GM19395 (cell line): Measurements from ENCODE around the gene PROM2.
"Not testable (repeated sequence)": the region's sequence is repeated elsewhere in the genome, so short reads cannot be mapped to it uniquely, and the experiment has no call there.

Experiments
- ATAC-seq: cut with Tn5 transposase; IDR thresholded peaks from one replicate; pipeline ENCODE4 v1.9.1; 2021; ENCODE audit warnings: mild to moderate bottlenecking, moderate library complexity; ENCODE audit not compliant: unreplicated experiment

The PROM2 gene

DNA sequence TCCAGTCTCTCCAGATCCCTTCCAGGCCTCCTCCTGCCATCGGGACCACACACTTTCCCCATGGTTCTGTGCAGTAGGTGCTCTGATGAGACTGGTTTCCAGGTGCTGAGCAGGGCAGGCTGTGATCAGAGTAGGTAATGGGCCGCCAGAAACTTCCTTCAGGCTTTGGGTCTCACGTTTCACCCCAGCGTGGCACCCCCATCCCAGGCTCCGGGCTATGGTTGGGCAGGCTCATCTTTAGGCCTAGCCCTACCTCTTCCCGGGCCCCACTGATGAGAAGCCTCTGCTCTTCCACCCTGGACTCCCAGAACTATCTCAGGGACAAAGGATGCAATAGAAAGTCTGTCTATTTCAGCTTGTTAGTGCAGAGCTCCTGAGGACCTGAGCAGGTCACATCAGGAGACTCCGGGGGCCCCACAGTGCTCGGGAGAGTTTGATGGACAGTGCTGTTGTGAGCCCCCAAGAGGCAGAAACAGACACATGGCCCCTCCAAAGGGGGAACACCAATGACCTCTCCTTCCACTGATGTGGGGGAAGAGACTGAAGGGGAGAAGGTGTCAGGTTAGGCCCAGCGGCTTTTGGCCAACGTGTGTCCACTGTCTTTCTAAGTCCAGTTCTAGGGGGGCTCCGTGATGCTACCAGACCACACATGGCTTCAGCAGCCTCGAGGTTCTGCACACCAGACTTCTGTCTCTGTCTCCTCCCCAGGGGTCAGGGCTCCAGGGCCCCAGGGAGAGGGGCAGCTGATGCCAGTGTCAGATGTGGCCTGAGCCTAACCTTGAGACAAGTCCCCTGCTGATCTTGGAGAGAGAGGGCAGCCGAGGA lies 5.8 kb upstream of the PROM2 start:
- ATAC-seq: no peak

DNA sequence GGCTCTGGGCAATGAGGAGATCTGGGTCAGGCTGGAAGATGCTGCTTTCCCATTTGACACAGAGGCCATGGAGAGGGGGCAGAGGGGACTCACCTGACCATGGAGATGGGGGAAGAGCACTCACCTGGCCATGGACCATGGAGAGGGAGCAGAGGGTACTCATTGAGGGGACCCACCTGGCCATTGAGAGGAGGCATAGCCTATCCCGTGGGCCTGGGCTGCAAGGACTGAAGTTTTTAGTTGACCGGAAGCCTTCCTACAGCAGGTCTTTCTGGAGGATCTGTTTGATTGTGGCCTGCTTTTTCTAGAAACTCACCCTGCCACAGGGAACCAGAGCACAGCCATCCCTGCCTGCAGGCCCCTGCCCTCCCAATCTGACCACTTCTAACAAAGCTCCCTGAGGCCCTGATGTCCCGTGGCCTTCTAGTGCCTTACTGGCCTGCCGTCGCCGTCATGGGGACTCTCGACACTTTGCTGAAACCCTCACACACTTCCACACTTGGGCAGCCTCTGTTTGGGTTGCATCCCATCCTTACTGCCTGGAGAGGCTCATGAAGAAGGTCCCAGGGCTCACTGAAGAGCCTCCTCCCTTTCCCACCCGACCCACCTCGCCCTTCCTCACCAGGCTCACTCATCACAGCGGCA lies 5.1 kb upstream of the PROM2 start:
- ATAC-seq: no peak

DNA sequence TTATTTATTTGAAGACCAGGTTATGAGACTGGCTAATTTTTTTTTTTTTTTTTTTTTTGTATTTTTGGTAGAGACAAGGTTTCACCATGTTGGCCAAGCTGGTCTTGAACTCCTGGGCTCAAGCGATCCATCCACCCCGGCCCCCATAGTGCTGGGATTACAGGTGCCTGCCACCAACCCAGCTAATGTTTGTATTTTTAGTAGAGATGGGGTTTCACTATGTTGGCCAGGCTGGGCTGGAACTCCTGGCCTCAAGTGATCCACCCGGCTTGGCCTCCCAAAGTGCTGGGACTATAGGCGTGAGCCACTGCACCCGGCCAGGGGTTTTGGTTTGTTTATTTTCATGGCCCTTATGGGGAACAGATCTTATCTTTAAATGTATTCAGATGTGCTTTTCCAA lies 4.5 kb upstream of the PROM2 start:
- ATAC-seq: not testable (repeated sequence)

DNA sequence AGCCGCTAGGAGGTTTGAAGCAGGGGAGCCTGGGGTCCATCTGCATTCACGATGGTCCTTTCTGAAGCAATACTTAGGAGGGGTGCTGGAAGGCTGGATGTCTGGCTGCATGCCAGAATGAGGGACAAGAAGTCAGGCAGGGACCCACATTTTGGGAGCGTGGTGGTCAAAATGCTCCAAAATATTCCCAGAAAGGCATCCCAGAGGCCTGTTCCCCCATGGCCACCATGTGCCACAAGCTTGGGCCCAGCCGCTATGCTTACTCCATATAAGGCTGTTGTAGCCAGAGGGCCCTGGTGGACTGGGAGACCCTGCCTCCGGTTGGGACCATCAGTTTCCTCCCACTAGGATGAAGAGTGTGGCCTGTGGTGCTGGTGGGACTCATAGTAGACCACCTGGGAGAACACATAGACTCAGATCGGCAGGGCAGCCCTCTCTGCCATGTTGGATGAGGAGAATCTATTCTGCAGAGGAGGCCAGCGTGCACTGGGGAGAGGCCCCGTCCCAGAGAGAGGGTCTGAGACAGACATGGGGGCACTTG lies 3.6 kb upstream of the PROM2 start:
- no peak for ATAC-seq

DNA sequence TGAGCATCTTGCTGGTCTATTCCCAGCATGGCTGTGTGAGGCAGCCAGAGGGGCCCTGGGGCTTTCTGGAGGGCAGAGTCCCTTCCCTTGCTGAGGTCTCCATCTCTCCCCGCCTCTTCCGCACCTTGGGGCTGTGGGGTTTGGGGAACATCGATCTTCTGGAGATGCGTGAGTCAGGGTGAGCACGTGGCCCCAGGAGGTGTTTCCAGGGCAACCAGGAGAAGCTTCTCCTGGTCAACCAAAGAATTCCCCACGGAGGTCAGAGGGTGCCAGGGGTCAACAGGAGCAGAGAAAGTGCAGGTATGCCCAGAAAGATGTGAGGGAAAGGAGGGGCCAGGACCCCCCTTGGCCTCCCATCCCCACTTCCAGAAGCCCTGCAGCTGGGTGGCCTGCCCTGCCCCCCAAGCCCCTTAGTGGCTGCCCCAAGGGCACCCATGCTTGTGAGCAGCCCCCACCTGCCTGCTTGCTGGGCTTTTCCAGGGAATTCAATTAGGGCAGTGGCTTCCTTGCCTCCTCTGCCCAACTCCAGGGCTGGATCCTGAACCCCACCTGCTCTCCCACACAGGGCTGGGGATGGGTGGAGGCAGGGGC lies 2.8 kb upstream of the PROM2 start:
- ATAC-seq: no peak

DNA sequence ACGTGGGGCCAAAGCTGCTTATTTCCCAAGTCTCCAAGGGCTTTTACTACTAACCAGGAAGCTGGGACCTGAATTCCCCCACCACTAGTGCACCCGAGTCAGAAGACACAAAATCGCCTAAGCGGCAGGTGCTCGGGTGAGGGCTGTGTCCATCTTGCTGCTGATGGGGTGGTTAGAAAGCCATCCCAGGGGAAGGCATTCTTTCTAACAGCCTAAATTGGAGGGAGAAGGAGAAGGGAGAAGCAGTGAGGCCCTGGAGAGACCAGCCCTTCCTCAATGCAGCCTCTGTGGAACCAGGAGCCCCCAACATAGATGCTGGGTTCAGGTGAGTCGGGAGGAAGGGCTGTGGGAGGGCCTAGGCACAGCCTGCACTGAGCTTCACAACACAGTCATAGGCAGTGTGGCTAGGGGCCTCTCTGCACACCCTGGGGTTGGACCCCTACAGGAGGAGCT lies 1.9 kb upstream of the PROM2 start:
- no peak for ATAC-seq

DNA sequence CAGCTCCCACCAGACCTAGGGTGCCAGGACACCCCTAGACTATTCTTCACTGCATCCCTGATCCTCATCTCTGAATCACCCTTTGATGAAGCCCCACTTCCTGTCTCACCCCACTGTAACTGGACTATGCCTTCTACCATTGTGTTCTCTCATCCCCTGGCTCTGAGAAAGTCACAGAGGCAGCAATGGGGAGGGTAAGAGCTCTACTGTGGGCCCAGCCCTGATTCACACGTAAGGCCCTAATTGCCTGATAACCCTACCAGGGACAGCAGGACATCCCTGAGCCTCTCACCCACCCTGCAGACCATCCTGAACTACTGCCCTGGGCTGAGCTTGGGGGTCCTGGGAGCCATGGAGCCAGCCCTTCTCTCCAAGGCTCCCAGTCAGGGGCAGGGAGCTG lies 1.5 kb upstream of the PROM2 start:
- ATAC-seq: no peak

DNA sequence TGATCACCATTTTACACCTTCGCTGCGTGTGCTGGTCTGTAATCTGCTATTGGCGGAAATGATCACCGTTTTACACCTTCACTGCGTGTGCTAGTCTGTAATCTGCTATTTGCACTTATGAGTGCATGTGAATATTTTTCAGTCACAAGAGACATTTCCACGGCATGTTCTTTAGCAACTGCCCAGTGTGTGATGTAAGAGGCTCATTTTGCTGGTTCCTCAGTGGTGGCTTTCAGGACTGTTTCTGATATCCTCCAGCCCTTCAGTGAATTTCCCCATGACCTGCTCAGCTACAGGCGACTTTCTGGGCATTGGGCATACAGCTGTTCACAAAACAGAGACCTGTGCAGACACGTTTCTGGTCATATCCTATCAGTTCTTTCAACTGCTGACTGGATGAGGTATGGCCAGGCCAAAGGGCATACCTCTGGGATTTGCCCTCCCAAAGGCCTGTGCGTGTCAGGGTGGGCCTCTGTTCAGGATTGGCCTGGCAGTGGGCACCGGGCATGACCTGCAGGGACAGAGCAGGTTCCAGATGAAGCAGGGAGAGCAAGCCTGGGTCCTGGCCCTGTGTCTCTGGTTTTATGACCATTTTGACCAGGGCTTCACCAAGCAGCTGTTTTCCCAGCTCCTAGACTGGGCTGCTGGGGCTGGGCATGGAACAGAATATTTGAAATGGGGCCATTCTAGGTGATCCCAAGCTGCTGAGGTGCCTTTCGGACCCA lies 521 bp upstream of the PROM2 start:
- ATAC-seq: no peak

DNA sequence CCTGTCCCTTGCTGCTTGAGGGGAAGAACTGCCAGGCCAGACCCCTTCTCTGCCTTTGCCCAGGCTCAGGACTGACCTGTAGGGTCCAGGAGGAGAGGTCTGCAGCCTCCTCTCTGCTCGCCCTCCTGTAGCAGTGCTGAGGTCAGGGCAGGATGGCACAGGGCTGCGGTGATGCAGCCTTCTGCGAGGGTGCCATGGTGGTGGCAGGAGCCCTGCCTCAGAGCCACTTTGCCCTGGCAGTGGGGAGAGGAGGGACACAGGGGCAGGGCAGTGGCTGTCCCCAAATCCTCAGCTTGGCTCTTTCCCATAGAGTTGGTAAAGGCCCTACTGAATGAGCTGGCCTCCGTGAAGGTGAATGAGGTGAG lies 884 bp downstream of the PROM2 start:
- no peak for ATAC-seq

DNA sequence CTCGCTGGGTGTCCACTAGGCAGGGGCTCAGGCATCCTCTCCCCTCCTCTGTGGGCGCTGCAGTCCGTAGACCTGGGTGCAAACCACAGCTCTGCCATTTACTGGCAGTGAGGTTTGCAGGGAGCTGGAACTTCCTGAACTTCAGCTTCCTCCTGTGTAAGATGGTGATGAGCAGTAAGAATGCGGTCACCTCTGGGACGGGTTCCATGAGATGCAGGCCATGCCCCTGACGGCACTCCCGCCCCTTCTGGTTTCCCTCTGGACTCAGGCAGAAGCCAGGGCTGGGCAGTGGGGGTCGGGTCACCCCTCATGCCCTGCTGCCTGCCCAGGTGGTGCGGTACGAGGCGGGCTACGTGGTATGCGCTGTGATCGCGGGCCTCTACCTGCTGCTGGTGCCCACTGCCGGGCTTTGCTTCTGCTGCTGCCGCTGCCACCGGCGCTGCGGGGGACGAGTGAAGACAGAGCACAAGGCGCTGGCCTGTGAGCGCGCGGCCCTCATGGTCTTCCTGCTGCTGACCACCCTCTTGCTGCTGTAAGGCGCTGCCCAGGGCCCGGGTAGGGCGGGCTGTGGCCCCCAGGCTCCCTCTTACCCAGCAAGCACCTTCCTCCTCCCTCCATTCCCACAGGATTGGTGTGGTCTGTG lies 1.5 kb downstream of the PROM2 start:
- ATAC-seq: no peak

DNA sequence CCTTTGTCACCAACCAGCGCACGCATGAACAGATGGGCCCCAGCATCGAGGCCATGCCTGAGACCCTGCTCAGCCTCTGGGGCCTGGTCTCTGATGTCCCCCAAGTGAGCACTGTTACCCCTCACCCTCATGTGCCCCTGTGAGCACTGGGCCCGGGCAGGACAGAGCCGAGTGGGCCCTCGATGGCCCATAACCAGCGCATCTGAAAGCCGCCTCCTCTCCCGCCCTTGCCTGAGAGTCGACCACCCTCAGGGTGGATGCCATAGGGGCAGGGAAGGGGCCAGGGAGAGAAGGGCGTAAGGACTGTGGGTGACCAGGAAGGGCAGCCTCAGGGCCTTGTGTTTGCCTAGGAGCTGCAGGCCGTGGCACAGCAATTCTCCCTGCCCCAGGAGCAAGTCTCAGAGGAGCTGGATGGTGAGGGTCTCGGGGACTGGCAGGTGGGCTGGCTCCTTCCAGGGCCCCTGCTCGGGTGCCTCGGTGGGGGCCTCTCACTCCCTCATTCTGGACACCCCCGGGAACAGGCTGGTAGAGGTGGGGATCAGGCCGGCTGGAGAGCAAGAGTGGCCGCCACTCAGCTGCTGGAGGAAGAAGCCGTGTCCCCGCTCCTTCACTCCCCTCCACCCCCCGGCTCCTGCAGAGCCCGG lies 2.1 kb downstream of the PROM2 start:
- ATAC-seq: no peak

DNA sequence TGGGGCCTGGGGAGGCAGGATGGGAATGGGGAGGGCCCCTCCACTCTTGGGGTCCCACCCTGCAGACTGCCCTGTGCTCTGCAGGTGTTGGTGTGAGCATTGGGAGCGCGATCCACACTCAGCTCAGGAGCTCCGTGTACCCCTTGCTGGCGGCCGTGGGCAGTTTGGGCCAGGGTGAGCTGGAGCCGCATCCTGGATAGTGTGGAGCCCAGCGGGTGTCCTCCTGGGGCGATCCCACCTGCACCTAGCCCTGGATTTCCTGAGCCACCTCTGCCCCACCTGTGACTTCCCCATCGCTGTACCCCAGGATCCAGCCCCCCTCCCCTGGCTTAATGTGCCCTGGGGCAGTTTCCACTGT lies 2.6 kb downstream of the PROM2 start:
- no peak for ATAC-seq

DNA sequence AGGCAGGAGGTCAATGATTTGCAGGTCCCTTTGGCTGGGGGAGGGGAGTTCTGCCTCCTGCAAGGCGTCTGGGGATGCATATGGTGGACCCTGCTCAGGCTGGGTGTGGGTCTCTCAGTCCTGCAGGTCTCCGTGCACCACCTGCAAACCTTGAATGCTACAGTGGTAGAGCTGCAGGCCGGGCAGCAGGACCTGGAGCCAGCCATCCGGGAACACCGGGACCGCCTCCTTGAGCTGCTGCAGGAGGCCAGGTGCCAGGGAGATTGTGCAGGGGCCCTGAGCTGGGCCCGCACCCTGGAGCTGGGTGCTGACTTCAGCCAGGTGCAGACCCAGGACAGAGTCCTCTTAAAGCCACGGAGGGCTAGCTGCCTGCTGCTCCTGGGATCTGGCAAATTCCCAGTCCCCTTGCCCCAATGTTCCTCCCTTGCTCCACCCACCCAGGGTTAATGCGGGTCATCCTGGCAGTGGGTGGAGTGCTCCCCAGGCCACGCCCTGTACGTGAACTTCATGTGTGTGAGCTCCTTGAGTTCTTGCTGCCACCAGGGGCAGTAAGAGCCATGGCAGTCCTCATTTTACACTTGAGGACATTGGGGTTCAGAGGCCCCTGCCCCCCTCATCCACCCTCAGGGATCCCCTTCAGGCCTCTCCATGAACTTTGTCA lies 3.1 kb downstream of the PROM2 start:
- no peak for ATAC-seq

DNA sequence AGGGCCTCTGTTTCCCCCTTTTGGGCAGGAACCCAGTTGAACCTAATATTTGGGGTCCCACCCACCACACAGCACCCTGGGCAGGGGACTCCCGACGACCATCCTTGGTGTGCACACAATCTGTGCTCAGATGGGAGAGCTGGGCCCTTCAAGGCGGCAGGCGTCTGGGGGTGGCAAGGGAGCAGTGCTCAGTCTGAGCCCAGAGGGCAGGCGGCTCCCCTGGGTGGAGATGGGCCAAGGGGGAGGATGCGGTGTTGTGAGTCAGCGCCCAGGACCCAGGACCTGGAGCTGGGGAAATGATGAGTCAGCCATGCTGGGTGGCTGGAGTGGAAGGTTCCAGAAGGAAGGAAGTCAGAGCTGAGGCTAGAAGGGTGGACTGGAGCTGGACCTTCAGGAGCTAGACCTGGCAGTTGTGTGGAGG lies 3.8 kb downstream of the PROM2 start:
- no peak for ATAC-seq

DNA sequence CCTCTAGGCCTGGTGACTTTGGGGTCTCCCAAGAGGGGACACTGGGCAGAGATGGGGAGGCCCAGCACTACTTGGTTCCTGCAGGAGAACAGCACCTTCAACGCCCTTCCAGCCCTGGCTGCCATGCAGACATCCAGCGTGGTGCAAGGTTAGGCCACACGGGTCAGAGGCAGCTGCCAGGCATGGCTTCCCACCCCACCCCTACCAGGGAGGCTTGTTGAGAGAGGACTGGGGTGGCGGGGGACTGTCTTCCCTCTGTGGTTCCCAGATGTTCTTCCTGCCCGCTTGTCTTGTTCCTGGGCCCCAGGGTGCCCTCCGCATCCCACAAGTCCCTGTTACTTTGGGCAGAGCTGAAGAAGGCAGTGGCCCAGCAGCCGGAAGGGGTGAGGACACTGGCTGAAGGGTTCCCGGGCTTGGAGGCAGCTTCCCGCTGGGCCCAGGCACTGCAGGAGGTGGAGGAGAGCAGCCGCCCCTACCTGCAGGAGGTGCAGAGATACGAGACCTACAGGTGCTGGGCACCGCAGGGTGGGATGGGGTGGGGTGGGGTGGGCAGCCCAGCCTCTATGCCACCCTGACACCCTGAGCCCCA lies 4.5 kb downstream of the PROM2 start:
- ATAC-seq: no peak

DNA sequence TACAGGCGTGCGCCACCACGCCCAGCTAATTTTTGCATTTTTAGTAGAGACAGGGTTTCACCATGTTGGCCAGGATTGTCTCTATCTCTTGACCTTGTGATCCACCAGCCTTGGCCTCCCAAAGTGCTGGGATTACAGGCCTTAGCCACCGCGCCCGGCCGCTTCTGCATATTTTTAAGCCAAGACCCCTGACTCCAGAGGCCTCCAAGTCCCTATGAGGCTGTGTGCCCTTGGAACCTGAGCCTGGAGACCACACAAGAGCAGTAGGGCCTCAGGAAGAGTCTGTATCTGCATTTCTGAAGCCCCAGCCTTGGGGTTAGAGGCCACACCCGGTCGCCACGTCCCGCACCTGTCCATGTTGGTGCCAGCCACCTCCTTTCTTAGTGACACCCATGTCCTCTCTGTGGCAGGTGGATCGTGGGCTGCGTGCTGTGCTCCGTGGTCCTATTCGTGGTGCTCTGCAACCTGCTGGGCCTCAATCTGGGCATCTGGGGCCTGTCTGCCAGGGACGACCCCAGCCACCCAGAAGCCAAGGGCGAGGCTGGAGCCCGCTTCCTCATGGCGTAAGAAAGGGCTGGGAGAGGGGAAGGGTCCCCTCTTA lies 5.3 kb downstream of the PROM2 start:
- no peak for ATAC-seq

DNA sequence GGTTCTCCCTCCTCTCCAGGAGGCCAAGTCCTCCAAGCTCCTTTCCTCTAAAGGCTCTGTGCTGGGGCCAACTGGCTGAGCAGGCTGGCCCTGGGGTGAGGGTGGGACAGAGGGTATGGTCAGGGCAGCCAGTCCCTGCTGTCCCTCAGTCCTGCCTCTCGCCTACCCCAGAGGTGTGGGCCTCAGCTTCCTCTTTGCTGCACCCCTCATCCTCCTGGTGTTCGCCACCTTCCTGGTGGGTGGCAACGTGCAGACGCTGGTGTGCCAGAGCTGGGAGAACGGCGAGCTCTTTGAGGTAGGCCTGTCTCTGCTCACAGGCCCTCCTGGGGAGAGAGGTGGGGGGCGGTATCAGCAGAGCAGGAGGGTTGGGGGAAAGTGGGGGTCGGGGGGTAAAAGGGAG lies 6.8 kb downstream of the PROM2 start:
- no peak for ATAC-seq

DNA sequence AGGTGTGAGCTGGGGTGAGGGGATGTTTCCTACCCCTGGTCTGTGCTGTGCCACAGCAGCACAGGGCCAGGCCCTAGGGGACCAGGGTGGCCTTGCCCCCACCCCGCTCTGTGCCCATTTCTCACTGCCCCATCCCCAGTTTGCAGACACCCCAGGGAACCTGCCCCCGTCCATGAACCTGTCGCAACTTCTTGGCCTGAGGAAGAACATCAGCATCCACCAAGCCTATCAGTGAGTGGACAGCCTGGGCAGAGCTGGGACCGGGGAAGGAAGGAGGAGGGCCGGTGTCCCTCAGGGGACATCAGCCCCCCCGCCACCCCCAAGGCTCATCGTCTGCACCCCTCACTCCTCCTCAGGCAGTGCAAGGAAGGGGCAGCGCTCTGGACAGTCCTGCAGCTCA lies 7.5 kb downstream of the PROM2 start:
- no peak for ATAC-seq

DNA sequence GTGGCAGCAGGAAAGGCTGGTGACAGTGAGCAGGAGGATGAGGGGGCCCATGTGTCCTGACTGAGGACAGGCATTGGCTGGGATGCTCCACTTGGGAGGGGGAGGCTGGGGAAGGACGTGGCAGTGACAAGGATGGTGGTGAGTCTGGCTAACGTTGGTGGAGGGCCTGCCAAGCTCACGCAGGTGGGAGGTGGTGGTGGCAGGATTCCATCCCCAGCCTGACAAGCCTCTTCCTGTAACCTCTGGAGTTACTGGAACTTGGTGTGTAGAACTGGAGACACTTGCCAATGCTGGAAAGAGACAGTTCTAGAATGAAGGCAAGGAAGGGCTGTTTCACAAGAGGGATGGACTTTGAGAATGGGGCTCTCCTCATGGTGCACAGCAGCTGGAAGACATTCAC lies 8.2 kb downstream of the PROM2 start:
- ATAC-seq: no peak
